Hepatocyte (in vitro differentiated cells): ENCODE data around the gene NAV3. TPM values are rescaled to one million over a fixed set of nuclear protein-coding genes. Genes with fewer than 3 reads are reported as not detected.

Experiments used
- DNase-seq: peaks from one replicate; pipeline ENCODE4 v3.0.0-alpha.2; 2016; ENCODE audit warnings: low spot score
- H2AFZ ChIP-seq: fragments of 200-600 bp; sonication (generic); 2 replicates; pipeline ENCODE4 v1.6.0; 2016; ENCODE audit warnings: antibody characterized with exemption, mild to moderate bottlenecking
- H3K27ac ChIP-seq: fragments of 200-600 bp; sonication (generic); 2 replicates; pipeline ENCODE4 v1.5.1; 2016; ENCODE audit warnings: mild to moderate bottlenecking
- H3K27me3 ChIP-seq: fragments of 200-600 bp; sonication (generic); 2 replicates; pipeline ENCODE4 v1.6.1; 2016
- H3K36me3 ChIP-seq: fragments of 200-600 bp; sonication (generic); replicated peaks from 2 replicates; pipeline ENCODE4 v1.5.1; 2016; ENCODE audit warnings: low read depth; ENCODE audit not compliant: insufficient read depth
- H3K4me1 ChIP-seq: fragments of 200-600 bp; sonication (generic); 2 replicates; pipeline ENCODE4 v1.5.1; 2016; ENCODE audit warnings: mild to moderate bottlenecking, moderate library complexity; ENCODE audit not compliant: insufficient read depth
- H3K4me2 ChIP-seq: fragments of 200-600 bp; sonication (generic); 2 replicates; pipeline ENCODE4 v1.6.0; 2016
- H3K4me3 ChIP-seq: fragments of 200-600 bp; sonication (generic); 2 replicates; pipeline ENCODE4 v1.5.1; 2016; ENCODE audit warnings: mild to moderate bottlenecking
- H3K79me2 ChIP-seq: fragments of 200-600 bp; sonication (generic); 2 replicates; pipeline ENCODE4 v1.6.0; 2017; ENCODE audit warnings: mild to moderate bottlenecking
- H3K9me2 ChIP-seq: fragments of 200-600 bp; sonication (generic); replicated peaks from 2 replicates; pipeline ENCODE4 v1.6.0; 2017; ENCODE audit warnings: mild to moderate bottlenecking; ENCODE audit not compliant: insufficient read depth
- H3K9me3 ChIP-seq: fragments of 200-600 bp; sonication (generic); 2 replicates; pipeline ENCODE4 v1.5.1; 2016; ENCODE audit warnings: low read depth, mild to moderate bottlenecking
- H4K20me1 ChIP-seq: fragments of 200-600 bp; sonication (generic); 2 replicates; pipeline ENCODE4 v1.6.0; 2016; ENCODE audit warnings: mild to moderate bottlenecking; ENCODE audit not compliant: insufficient read depth, poor library complexity, severe bottlenecking
- EZH2 ChIP-seq: fragments of 200-600 bp; sonication (generic); IDR thresholded peaks from 2 replicates; pipeline ENCODE4 v1.6.1; 2016; ENCODE audit warnings: antibody characterized with exemption, mild to moderate bottlenecking, borderline replicate concordance
- EZH2phosphoT487 ChIP-seq: fragments of 200-600 bp; sonication (generic); IDR thresholded peaks from one replicate; pipeline ENCODE4 v1.6.1; 2018; ENCODE audit warnings: antibody characterized with exemption, mild to moderate bottlenecking, low read depth, moderate library complexity; ENCODE audit not compliant: unreplicated experiment, severe bottlenecking
- WGBS: methylation state at CpG from one replicate; pipeline ENCODE4 v1.1.6; 2016; ENCODE audit warnings: low lambda C conversion rate; ENCODE audit errors: missing lambda C conversion rate; 5-methylcytosine and 5-hydroxymethylcytosine counted together
- polyA plus RNA-seq: library from polyadenylated mRNA; unstranded; fragments of >200 nt; fragmentation: Nextera tagmentation; extraction: Ambion mirVana; gene quantifications from 2 replicates; pipeline ENCODE4 v1.2.1, GENCODE V29; 2016
- total RNA-seq: library from RNA; depleted of rRNA; stranded (reverse); fragments of >200 nt; gene quantifications from 2 replicates; pipeline ENCODE4 v1.2.3, GENCODE V29; 2014
- TF ChIP-seq, protein P1 (sequence below): fragments of 200-600 bp; sonication (generic); IDR thresholded peaks from 2 replicates; pipeline ENCODE4 v1.5.1; 2016; ENCODE audit warnings: antibody characterized with exemption, mild to moderate bottlenecking; ENCODE audit not compliant: poor library complexity

NAV3 gene
- total and polyA plus RNA-seq, 2 experiments from 2014 or later: 1.4 to 9.2 TPM

GRCh38 chr12:78185651-78186050, 355.0 kb downstream of the NAV3 start:
- no peak for DNase-seq
- WGBS: 98% methylated on average over 2 of the region's 2 CpGs

GRCh38 chr12:78186670-78187069, 356.0 kb downstream of the NAV3 start:
- H2AFZ ChIP-seq: no peak overlapping the region
- TF ChIP-seq EZH2phosphoT487: no peak
- TF ChIP-seq EZH2: no peak
- TF ChIP-seq, protein P1, sequence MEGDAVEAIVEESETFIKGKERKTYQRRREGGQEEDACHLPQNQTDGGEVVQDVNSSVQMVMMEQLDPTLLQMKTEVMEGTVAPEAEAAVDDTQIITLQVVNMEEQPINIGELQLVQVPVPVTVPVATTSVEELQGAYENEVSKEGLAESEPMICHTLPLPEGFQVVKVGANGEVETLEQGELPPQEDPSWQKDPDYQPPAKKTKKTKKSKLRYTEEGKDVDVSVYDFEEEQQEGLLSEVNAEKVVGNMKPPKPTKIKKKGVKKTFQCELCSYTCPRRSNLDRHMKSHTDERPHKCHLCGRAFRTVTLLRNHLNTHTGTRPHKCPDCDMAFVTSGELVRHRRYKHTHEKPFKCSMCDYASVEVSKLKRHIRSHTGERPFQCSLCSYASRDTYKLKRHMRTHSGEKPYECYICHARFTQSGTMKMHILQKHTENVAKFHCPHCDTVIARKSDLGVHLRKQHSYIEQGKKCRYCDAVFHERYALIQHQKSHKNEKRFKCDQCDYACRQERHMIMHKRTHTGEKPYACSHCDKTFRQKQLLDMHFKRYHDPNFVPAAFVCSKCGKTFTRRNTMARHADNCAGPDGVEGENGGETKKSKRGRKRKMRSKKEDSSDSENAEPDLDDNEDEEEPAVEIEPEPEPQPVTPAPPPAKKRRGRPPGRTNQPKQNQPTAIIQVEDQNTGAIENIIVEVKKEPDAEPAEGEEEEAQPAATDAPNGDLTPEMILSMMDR: no peak
- H3K36me3 ChIP-seq: no peaks in the 10 kb centered on the region
- H3K4me1 ChIP-seq: no peaks in the 10 kb centered on the region
- 77% methylated on average over 1 of the region's 1 CpG for WGBS
- H3K4me2 ChIP-seq: no peak overlapping the region
- H4K20me1 ChIP-seq: no peaks in the 10 kb centered on the region
- H3K79me2 ChIP-seq: no peaks in the 10 kb centered on the region
- no peak overlapping the region for H3K4me3 ChIP-seq
- H3K27me3 ChIP-seq: no peaks in the 10 kb centered on the region
- DNase-seq: no peak
- H3K27ac ChIP-seq: no peak overlapping the region
- no peaks in the 10 kb centered on the region for H3K9me3 ChIP-seq
- H3K9me2 ChIP-seq: no peaks in the 10 kb centered on the region

More at GRCh38 chr12:78185651-78186050, 355.0 kb downstream of the NAV3 start:
- no peaks in the 10 kb centered on the region for H3K36me3 ChIP-seq
- no peaks in the 10 kb centered on the region for H3K9me2 ChIP-seq
- TF ChIP-seq, protein P1: no peak
- no peak for TF ChIP-seq EZH2
- TF ChIP-seq EZH2phosphoT487: no peak
- H2AFZ ChIP-seq: no peak overlapping the region
- H3K4me2 ChIP-seq: no peak overlapping the region
- H3K9me3 ChIP-seq: no peaks in the 10 kb centered on the region
- H3K27ac ChIP-seq: no peak overlapping the region
- no peaks in the 10 kb centered on the region for H3K27me3 ChIP-seq
- H3K4me1 ChIP-seq: no peaks in the 10 kb centered on the region
- no peaks in the 10 kb centered on the region for H3K79me2 ChIP-seq
- no peaks in the 10 kb centered on the region for H4K20me1 ChIP-seq
- H3K4me3 ChIP-seq: no peak overlapping the region

- Histone ChIP-seq H3K4me3 (no peak overlapping the region), H3K9me2 (no peaks in the 10 kb centered on the region), H3K27ac (no peak overlapping the region), H4K20me1 (no peaks in the 10 kb centered on the region), H3K79me2 (no peaks in the 10 kb centered on the region), H3K4me1 (no peaks in the 10 kb centered on the region), H2AFZ (no peak overlapping the region), H3K36me3 (no peaks in the 10 kb centered on the region), H3K27me3 (no peaks in the 10 kb centered on the region), H3K4me2 (no peak overlapping the region), H3K9me3 (no peaks in the 10 kb centered on the region)
- DNase-seq: no peak
- WGBS: 68% methylated on average over 2 of the region's 2 CpGs
- no peak for TF ChIP-seq EZH2
- no peak for TF ChIP-seq EZH2phosphoT487
- TF ChIP-seq, protein P1: no peak
Measured at GRCh38 chr12:78187741-78188140, 357.0 kb downstream of the NAV3 start.

DNA sequence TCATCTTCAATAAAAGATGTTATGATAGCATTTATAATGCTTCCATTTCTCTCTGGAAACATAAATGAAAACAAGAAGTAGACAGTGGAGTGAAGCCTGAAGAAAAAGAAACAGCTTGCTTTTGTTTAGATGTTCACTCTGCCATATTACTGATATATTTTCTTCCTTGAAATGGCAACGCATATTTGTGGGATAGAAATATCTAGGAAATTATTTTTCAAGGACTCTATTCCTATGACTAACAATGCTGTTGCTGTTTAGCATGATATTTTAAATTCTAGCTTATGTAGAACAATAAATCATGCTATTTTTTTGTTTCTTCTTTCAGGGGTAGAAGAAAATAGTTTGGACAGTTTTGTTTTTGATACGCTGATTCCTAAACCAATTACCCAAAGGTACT, 359.0 kb downstream of the NAV3 start:
- no peaks in the 10 kb centered on the region for H3K79me2 ChIP-seq
- no peaks in the 10 kb centered on the region for H3K4me1 ChIP-seq
- H3K36me3 ChIP-seq: no peaks in the 10 kb centered on the region
- H2AFZ ChIP-seq: no peak overlapping the region
- H3K9me2 ChIP-seq: no peaks in the 10 kb centered on the region
- no peaks in the 10 kb centered on the region for H4K20me1 ChIP-seq
- no peak overlapping the region for H3K4me3 ChIP-seq
- TF ChIP-seq EZH2phosphoT487: no peak
- no peak for TF ChIP-seq EZH2
- TF ChIP-seq, protein P1: no peak
- H3K27me3 ChIP-seq: no peaks in the 10 kb centered on the region
- no peak for DNase-seq
- no peak overlapping the region for H3K27ac ChIP-seq
- no peaks in the 10 kb centered on the region for H3K9me3 ChIP-seq
- WGBS: 97% methylated on average over 2 of the region's 2 CpGs
- no peak overlapping the region for H3K4me2 ChIP-seq
